ENCODE data around the gene FAM117B.
A peak's percentile ranks its signal among the peaks of the same experiment; 100 is the strongest.
"Not testable (repeated sequence)": the region's sequence is repeated elsewhere in the genome, so short reads cannot be mapped to it uniquely, and the experiment has no call there.

The FAM117B gene

DNA sequence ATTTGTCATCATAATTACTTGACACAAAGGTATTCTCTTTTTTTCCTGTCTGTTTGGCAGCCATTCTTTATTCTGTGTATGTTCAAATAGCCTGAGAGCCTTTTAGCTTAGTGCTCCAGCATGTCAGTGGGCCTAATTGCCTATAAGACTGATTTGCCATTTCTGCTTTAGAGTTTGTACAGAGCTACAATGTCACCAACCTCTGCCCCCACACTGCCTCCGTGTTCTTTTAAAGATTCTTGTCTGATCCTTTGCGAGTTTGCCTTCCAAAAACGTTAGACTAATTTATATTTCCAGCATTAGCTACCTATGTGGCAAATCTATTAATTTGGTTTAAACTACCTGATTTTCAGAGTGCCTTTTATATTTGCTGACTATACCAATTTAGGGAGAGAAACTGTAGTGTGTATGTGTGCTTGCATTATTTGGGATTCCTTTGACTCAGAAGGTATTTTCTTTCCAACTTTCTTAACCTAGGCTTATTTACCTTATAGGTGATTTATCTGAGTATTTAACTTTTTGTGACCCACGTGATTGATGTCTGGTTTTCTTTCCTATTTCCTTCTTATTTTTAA, 70.8 kb downstream of the FAM117B start:
- DNase-seq (ENCODE audit: low read depth in 2 of 2), result no peak
- TF ChIP-seq, protein P1, sequence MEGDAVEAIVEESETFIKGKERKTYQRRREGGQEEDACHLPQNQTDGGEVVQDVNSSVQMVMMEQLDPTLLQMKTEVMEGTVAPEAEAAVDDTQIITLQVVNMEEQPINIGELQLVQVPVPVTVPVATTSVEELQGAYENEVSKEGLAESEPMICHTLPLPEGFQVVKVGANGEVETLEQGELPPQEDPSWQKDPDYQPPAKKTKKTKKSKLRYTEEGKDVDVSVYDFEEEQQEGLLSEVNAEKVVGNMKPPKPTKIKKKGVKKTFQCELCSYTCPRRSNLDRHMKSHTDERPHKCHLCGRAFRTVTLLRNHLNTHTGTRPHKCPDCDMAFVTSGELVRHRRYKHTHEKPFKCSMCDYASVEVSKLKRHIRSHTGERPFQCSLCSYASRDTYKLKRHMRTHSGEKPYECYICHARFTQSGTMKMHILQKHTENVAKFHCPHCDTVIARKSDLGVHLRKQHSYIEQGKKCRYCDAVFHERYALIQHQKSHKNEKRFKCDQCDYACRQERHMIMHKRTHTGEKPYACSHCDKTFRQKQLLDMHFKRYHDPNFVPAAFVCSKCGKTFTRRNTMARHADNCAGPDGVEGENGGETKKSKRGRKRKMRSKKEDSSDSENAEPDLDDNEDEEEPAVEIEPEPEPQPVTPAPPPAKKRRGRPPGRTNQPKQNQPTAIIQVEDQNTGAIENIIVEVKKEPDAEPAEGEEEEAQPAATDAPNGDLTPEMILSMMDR (IDR thresholded peaks at IDR 0.05; ENCODE audit: low read depth, low read length), result no peak
- H3K4me3 ChIP-seq (replicated peaks in 1 of 2; ENCODE audit: low read depth in 2 of 2, low read length in 2 of 2), result no peak overlapping the region

DNA sequence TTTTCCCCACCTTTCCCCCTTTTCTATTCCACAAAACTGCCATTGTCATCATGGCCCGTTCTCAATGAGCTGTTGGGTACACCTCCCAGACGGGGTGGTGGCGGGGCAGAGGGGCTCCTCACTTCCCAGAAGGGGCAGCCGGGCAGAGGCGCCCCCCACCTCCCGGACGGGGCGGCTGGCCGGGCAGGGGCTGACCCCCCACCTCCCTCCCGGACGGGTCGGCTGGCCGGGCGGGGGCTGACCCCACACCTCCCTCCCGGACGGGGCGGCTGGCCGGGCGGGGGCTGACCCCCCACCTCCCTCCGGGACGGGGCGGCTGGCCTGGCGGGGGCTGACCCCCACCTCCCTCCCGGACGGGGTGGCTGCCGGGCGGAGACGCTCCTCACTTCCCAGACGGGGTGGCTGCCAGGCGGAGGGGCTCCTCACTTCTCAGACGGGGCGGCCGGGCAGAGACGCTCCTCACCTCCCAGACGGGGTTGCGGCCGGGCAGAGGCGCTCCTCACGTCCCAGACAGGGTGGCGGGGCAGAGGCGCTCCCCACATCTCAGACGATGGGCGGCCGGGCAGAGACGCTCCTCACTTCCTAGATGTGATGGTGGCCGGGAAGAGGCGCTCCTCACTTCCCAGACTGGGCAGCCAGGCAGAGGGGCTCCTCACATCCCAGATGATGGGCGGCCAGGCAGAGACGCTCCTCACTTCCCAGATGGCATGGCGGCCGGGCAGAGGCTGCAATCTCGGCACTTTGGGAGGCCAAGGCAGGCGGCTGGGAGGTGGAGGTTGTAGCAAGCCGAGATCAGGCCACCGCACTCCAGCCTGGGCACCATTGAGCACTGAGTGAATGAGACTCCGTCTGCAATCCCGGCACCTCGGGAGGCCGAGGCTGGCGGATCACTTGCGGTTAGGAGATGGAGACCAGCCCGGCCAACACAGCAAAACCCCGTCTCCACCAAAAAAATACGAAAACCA, 80.5 kb downstream of the FAM117B start:
- not testable (repeated sequence) for DNase-seq (ENCODE audit: low read depth in 2 of 2); H3K4me3 ChIP-seq (replicated peaks in 1 of 2; ENCODE audit: low read depth in 2 of 2, low read length in 2 of 2)

DNA sequence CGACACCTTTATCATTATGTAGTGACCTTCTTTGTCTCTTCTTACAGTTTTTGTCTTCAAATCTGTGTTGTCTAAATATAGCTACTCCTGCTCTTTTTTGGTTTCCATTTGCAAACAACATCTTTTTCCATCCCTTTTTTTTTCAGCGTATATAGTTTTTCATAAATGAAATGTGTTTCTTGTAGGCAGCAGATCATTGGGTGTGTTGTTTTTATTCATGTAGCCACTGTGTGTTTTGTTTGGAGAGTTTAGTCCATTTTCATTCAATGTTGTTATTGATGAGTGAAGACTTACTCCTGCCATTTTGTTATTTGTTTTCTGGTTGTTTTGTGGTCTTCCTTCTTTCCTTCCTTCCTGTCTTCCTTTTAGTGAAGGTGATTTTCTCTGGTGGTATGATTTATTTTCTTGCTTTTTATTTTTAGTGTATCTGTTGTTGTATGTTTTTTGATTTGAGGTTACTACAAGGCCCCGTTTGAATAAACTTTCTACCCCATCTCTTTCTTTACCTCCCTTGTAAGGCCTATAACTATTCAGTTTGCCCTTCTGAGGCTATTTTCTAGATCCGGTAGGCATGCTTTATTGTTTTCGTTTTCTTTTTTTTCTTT, 81.4 kb downstream of the FAM117B start:
- H3K4me3 ChIP-seq (replicated peaks in 1 of 2; ENCODE audit: low read depth in 2 of 2, low read length in 2 of 2), result no peak overlapping the region
- TF ChIP-seq, protein P1 (IDR thresholded peaks at IDR 0.05; ENCODE audit: low read depth, low read length), result no peak
- DNase-seq (ENCODE audit: low read depth in 2 of 2), result no peak

DNA sequence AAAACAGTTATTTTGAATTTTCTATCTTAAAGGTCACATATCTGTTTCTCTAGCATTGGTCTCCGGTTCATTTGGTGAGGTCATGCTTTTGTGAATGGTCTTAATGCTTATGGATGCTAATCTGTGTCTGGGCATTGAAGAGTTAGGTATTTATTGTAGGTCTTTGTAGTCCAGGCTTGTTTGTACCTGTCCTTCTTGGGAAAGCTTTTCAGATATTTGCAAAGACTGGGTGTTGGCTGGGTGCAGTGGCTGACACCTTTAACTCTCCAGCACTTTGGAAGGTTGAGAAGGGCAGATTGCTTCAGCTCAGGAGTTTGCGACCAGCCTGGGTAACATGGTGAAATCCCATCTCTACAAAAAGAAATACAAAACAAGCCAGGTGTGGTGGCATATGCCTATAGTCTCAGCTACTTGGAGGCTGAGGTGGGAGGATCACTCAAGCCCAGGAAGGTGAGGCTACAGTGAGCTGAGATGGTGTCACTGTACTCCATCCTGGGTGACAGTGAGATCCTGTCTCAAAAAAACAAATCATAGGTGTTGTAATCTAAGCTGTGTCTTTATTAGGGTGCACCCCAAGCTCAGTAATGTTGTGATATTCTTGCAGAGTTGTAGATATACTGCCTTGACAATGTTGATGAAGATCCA, 82.3 kb downstream of the FAM117B start:
- TF ChIP-seq, protein P1 (IDR thresholded peaks at IDR 0.05; ENCODE audit: low read depth, low read length), result no peak
- no peak overlapping the region for H3K4me3 ChIP-seq (replicated peaks in 1 of 2; ENCODE audit: low read depth in 2 of 2, low read length in 2 of 2)
- DNase-seq (ENCODE audit: low read depth in 2 of 2), result no peak

DNA sequence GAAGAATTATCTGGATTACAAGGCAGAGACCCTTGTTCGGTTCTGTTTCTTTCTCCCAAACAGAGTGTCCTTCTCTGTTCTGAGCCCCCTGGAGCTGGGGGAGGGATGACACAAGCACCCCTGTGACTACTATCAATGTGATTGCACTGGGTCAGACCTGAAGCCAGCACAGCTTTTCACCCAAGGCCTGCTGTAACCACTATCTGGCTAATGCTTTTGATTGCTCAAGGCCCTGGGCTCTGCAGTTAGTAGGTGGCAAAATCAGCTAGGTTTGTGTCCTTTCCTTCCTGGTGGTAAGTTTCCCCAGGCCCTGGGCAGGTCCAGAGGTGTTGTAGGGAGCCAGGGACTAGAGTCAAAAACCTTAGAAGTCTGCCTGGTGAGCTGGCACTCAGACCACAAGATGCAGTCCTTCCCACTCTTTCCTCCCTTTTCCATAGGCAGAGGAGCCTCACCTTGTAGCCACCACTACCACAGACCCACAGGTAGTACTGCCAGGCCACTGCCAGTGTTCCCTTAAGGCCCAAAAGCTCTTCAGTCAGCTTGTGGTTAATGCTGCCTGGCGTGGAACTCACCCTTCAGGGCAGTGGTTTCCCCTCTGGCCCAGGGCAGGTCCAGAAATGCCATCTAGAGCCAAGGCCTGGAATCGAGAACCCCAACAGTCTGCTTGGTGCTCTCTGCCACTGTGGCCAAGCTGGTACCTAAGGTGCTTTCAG, 83.0 kb downstream of the FAM117B start:
- DNase-seq (ENCODE audit: low read depth in 2 of 2), result no peak
- TF ChIP-seq, protein P1 (IDR thresholded peaks at IDR 0.05; ENCODE audit: low read depth, low read length), result no peak
- H3K4me3 ChIP-seq (replicated peaks in 1 of 2; ENCODE audit: low read depth in 2 of 2, low read length in 2 of 2), result no peak overlapping the region

DNA sequence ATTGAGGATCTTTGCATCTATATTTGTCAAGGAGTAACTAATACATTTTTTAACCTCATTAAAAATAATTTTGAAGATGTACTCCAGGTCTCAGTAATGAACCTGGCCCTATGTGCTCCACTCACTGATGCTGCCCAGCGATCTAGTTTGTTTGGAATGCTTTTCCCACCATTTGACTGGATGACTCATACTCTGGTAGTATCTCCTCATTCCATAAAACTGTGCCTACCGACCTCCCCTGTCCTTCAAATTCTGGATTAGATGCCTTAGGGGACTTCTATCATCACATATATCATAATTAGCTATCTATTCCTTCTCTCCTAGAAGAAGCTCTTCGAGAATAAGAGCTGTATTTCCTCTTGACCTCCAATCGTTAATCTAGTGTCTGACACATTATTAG, 83.8 kb downstream of the FAM117B start:
- no peak overlapping the region for H3K4me3 ChIP-seq (replicated peaks in 1 of 2; ENCODE audit: low read depth in 2 of 2, low read length in 2 of 2)
- TF ChIP-seq, protein P1 (IDR thresholded peaks at IDR 0.05; ENCODE audit: low read depth, low read length), result no peak
- DNase-seq (ENCODE audit: low read depth in 2 of 2), result peak; percentile 15 to 36
